Daoy (cell line): ENCODE results near the gene SEPTIN5. TPM values are rescaled to one million over a fixed set of nuclear protein-coding genes. Genes with fewer than 3 reads are reported as not detected.
A peak's percentile ranks its signal among the peaks of the same experiment; 100 is the strongest.
"Not testable (repeated sequence)": the region's sequence is repeated elsewhere in the genome, so short reads cannot be mapped to it uniquely, and the experiment has no call there.

Source experiments
- DNase-seq: peaks from one replicate; pipeline ENCODE4 v3.0.0-alpha.2; 2015; ENCODE audit warnings: low read depth
- total RNA-seq: library from RNA; depleted of rRNA; stranded (reverse); fragments of >200 nt; shearing (Covaris generic); gene quantifications from 2 replicates; pipeline ENCODE4 v1.2.3, GENCODE V29; 2014; rRNA removed

SEPTIN5 gene
- 6.1 and 7.8 TPM in 2 replicates for total RNA-seq

DNA sequence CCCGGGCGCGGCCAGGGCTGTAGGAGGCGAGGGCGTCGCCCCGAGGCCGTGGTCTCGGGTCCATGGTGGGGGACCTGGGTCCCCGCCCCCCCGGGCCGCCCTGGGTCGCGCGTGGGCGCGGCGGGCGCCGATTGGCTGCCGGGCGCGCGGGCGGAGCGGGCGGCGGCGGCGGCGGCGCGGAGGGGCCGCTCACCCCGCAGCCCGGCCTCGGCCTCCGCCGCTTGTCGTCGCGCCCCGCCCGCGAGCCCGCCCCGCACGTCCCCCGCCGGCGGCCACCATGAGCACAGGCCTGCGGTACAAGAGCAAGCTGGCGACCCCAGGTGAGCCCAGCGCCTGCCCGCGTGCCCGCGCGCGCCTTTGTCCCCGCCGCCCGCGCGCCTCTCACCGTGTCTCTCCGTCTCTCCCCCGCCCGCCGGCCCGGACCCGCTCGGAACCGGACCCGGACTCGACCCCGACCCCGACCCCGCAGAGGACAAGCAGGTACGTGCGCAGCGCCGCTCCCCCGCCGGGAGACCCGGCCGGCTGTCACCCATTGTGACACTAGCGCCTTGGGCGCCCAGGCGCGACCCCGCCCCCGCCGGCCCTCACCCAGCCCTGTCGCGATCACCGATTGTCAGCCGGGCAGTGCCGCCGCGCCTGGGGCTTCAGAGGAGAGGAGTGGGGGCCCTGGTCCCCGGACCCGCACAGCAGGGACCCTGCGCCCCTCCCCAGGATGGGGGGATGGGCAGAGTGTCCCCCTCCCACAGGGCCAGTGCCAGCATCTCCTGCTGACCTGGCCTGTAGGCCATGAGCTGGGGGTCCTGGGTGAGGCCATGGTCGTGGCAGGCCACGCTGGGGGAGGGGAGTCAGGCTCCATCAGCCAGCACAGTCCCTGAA, at the start of gene SEPTIN5:
Gene SEPTIN5, plus strand, starts transcription at position 192 of the 876 bp plus-strand sequence. Its CDS starts 86 bp downstream, at position 278.
- no peak for DNase-seq

DNA sequence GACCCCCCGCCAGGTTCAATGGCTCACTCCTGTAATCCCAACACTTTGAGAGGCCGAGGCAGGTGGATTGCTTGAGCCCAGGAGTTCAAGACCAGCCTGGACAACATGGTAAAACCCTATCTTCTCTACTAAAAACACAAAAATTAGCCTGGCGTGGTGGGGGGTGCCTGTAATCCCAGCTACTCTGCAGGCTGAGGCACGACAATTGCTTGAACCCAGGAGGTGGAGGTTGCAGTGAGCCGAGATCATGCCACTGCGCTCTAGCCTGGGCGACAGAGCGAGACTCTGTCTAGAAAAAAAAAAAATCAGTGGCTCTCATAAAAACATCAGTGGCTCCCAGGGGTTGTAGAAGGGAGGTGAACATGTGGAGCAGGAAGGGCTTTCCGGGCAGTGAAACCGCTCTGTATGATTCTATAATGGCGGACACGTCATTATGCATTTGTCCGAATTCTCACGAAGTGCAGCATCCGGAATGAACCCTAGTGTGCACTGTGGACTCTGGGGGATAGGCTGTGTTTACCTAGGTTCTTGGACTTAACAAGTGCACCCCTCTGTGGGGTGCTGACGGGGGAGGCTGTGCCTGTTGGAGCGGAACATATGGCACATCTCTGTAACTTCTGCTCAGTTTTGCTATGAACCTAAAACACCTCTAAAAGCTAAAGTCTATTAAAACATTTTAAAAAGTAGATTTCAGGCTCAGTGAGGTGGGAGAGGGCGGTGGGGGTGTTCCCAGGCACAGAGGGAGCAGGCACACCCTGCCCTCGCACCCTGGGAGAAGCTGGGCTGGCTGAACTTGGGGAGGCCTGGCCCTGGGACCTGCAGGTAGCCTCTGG, 49.1 kb upstream of the SEPTIN5 start:
- DNase-seq: no peak

DNA sequence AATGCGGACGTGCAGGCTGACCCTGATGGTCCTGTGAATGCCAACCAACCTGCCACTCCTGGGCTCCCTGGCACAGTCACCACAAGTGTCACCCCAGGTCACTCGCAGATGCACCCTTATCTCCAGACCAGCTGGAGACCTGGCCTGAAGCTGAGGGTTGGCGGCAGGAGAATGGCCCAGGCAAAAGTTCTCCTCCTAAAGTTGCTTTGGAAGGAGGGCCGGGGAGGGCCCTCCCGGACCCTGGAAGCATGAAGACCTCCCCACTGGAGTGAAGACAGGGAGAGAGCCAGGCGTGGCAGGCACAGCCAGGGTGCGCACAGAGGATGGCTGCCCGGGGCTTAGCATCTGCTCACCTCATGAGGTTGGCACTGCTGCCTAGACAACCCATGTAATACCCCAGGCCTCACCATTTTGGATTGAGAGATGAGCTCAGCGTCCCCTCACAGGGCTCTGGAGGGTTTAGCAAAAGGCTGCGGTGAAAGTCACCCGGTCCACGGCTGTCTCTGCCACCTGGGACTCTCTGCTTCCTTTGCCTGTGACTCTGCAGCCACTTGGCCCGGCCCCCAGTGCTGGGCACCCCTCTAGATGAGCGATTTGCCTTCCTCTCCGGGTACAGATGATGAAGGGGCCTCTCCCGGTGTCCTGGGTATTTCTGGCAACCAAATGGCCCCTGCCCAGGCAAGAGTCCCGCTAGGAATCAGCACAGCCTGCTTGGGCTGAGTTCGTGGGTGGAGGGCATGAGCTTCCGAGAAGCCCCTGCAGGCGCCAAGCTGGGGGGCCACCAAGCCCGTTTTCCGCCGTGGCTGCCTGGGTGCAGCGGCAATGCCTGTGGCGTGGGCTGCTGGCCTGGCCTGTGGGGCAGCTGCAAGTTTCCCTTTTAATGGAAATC, 48.3 kb upstream of the SEPTIN5 start:
- no peak for DNase-seq

DNA sequence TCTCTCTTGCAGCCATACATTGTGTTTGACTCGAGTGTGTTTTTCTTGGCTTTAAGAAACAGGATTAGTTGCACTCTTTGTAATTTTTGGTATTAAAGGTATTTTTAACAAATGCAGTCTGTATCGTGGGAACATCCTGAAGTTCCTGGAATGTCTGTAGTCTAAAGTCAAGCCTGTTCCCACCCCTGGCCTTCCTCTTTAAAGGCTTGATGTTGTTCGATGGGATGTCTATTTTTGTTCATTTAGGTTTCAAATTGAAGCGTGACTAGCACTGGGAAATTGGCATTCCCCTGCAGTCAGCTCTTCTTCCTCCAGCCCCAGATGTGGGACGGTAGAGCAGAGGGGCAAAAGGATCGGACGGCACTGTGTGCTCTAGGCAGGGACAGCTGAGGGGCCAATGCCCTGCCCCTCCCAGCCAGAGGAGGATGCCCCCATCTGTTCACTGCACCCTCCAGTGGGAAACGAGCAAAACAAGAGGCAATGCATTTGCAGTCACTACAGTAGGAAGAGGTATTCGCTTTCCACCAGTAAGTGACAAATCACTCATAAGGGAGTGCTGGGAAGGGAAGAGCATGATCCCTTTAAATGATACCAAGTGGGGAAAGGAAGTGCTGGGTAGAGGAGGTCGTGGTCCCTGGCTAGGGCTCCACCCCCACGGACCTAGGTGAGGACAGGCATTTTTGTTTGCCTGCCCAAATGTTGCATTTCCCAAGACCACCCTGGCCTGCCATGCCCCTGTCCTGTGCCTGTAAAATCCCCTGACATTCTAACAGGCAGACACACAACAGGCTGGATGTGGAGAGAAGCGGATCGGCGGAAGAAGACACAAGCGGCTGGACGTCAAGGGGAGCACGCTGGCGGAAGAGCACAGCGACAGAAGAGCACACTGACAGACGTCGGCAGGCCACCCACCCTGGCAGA, 47.4 kb upstream of the SEPTIN5 start:
- DNase-seq: no peak

DNA sequence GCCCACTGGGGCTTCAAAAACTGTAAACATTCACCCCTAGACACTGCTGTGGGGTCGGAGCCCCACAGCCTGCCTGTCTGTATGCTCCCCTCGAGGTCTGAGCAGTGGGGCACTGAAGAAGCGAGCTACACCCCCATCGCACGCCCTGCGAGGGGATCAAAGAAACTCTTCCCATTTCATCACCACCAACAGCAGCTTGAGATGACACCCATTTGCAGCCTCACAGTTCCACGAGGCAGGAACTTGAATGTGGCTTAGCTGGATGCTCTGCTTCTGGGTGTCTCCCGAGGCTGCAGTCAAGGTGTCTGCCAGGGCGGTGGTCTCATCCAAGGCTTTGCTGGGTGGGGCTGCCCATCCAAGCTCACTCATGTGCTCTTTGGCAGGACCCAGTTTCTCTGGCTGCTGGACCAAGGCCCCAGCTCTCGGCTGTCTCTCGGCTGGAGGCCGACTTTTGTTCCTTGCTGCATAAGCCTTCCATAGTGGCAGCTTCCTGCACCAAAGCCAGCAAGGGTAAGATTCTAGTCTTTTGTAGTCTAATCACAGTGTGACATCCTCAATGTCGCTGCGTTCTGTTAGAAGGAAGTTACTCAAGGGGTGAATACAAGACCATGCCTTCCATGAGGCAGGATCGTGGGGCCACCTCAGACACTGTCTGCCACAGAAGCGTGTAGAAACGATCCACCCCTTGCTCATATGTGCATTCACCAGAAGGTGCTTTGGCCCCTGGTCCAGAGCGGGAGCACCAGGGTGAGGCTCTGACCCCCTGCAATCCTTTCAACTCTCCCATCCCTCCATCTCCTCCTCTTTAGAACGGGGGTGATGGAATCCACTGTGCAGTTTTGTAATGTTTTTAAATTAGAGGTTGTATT, 46.2 kb upstream of the SEPTIN5 start:
- no peak for DNase-seq

DNA sequence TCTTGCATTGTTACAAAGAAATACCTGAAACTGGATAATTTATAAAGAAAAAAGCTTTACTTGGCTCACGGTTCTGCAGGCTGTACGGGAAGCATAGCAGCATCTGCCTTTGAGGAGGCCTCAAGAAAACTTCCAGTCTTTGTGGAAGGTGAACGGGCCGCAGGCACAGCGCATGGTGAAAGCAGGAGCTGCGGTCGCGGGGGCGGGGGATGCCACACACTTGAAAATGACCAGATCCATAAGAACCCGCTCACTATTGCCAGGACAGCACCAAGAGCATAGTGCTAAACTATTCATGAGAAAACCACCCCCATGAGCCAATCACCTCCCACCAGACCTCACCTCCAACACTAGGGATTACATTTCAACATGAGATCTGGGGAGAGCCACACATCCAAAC, 45.6 kb upstream of the SEPTIN5 start:
- DNase-seq: no peak

DNA sequence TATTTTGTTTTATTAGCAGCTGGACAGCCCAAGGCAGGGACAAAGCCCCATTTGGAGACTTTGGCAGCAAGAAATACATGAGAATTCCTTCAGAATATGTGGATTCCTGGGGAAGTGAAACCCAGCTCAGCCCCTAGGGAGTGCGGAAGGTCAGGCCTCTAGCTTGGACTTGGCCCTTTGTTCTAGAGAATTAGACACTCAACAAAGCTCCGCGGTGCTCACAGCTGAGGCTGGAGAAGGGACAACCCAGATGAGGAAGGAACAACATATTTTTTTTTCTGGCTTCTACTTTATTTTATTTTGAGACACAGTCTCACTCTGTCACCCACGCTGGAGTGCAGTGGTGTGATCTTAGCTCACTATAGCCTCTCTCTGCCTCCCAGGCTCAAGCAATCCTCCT, 44.7 kb upstream of the SEPTIN5 start:
- DNase-seq: no peak

DNA sequence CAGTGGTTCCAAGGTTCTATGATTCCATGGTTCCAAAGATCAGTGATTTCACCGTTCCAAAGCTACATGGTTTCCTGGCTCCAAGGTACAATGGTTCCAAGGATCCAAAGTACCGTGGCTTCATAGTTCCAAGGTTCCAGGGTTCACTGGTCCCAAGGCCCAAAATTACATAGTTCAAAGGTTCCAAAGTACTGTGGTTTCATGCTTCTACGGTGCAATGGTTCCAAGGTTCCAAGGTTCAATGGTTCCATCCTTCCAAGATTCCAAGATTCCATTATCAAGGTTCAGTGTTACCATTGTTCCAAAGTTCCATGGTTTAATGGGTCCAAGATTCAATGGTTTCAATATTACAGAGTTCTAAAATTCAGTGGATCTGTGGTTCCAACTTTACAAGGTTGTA, 43.0 kb upstream of the SEPTIN5 start:
- no peak for DNase-seq

DNA sequence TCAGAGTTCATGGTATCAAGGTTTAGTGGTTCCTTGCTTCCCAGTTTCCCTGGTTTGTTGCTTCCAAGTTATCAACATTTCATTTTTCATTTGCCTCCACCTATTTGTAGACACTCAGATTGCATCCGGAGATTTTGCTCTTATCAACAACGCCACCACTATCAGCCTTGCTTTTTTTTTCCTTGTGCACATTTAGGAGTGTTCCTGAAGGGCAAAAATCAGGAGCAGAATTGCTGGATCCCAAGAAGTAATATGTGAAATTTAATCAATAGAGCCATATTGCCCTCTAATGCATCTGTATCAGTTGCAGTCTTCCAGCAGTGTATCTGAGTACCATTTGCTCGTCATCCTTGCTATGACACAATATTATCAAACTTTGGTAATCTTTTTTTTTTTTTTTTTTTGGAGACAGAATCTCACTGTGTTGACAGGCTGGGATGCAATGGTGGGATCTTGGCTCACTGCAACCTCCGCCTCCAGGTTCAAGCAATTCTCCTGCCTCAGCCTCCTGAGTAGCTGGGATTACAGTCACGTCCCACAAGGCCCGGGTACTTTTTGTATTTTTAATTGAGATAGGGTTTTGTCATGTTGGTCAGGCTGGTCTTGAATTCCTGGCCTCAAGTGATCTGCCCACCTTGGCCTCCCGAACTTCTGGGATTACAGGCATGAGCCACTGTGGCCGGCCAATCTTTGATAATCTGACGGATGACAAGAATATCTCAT, 42.1 kb upstream of the SEPTIN5 start:
- no peak for DNase-seq

DNA sequence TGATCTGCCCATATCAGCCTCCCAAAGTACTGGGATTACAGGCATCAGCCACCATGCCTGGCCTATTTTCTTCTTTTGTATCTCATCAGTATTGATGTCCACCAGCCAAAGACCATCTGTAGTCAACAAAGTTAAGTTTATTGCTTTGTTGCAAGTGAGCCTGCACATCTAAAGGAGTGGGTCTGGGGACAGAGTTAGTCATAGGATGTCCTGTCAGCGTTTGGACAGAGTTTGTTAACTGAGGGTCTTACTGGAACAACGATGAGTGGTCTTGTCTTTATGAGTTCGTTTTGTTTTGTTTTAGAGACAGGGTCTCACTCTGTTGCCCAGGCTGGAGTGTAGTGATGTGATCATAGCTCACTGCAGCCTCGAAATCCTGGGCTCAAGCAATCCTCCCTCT, 40.6 kb upstream of the SEPTIN5 start:
- DNase-seq: no peak

DNA sequence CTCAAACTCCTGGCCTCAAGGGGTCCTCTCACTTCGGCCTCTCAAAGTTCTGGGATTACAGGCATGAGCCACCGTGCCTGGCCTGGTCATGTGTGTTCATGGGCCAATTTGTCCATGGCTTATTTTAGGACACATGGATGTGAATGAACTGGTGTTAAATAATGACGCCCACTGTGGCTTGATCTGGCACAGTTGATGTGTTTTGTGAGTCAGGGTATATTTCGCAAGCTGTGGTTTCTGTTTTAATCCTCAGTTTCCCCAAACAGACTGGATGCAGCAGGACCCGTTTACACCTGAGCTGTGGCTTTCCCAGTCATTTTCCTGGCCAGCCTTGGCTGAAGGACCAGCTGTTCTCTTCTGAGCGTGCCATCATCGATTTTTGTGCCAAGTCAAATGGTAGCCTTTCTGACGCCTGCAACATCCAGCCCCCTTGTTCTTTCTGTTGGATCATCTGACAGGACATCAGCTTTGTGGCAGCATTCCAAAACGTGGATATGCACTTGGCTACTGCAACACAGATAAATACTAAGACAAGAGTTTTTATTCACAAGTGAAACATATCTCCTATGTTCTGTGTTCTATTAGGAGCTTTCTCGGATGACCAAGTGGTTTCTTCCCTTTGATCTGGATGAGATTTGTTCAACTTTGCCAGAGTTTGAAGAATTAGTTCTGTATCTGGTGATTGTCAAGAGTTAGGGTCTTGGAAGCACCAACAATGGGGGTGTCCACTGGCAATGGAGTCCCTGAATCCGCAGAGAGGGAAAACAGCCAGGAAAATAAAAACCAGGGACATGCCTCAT, 40.0 kb upstream of the SEPTIN5 start:
- DNase-seq: no peak

DNA sequence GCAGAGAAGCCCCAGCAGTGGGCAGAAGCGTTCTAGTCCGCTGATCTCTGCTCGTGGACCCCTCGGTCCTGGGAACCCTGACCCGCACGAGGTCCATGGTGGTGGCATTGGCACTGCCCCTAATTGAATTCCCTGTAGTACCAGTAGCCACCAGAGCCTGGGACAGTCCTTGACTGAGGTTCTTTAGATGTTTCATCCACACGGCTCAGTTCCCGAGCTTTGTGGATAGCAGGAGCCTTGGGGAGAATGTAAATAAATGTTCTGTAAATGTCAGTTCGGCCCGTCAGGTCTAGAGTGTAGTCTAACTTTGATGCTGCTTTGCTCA, 39.4 kb upstream of the SEPTIN5 start:
- DNase-seq: no peak

DNA sequence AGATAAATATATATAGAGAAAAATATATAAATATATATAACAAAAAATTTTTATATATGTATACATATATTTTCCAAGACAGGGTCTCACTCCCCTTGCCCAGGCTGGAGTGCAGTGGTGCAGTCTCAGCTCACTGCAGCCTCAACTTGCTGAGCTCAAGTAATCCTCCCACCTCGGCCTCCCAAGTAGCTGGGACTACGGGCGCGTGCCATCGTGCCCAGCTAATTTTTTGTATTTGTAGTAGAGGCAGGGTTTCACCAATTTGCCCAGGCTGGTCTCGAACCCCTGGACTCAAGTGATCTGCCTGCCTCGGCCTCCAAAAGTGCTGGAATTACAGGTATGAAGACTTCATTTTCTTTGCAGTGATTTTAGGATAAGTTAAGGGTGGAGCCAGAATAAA, 38.9 kb upstream of the SEPTIN5 start:
- DNase-seq: no peak

DNA sequence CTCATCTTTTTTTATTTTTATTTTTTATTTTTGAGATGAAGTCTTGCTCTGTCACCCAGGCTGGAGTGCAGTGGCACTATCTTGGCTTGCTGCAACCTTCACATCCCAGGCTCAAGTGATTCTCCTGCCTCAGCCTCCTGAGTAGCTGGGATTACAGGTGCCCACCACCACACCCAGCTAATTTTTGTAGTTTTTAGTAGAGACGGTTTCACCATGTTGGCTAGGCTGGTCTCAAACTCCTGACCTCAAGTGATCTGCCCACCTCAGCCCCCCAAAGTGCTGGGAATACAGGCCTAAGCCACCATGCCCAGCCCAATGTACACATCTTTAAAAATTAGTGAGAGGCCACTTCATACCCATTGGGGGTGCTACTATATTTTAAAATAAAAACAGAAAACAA, 37.9 kb upstream of the SEPTIN5 start:
- DNase-seq: not testable (repeated sequence)

DNA sequence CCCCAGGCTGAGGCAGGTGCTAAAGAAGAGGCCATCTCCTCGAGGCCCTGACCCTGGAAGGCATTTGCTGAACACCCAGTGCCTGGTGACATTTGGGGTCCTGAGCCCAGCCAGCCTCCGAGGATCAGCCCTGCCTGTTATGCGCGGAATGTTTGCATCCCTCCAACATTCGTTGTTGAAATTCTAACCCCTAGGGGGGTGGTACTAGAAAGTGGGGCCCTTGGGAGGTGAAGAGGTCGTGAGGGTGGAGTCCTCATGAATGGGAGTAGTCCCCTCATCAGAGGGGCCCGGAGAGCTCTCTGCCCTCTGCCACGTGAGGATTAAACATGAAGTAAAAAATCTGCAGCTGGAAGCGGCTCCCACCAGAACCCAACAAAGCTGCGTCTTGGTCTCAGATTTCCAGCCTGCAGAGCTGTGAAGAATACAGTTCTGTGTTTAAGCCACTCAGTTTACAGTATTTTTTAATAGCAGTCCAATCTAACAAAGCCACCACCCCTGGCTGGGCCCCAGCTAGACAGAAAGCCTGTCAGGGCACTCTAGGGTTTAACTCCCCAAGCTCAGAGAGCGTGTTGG, 35.3 kb upstream of the SEPTIN5 start:
- DNase-seq: no peak

DNA sequence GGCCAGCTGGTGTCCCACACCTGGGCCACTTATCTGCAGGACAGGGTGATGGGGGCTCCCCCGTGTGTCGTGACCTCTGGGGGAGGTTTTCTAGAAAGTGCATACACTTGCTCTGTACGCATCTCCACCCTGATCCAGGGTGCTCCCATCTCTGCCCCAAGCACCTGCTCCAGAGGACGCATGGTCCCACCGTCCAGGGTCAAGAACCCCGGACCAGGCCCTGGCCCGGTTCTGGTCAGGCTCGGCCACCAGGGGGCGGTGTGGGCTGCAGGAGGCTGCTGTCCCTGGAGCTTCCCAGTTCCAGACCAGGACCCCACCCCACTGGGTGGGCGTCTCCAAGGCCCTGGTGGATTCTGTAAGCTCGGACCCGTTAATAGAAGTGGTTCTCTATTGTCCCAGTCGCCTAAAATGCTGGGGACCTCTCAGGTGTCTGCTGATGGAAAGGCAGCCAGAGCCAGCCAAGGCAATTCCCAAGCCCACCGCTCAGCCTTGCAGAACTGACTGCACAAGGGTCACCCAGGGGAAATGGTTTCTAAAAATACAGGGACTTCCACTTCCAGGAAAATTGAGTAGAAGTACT, 34.7 kb upstream of the SEPTIN5 start:
- DNase-seq: peak; percentile 36

DNA sequence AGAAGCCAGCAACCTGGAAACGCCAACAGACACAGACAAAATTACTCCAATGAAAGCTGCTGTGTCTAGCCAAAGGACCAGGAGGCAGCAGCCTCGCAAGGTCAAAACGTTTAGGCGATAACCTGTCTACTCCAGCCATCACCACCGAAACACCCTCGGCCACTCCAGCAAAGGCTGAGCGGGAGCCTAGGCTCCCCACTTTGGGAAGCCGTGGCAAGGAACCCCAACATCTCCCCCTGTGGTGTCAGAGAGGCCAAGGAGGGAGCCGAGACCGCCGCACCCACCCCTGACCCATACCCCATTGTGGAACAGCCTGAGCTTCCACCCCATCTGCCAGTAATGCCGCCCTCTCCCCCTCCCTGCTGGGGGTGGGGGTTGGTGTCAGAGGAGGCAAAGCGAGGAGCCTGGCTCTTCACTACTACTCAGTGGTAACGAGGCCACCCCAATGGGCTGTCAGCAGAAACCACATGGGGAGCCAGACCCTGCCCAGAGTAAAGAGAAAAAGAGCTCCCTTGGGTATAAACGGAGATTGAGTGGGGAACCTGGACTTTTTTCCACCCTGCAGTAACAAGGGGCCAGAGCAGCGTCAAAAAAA, 33.9 kb upstream of the SEPTIN5 start:
- no peak for DNase-seq
